ENCODE results near the gene PIH1D1. TPM values are rescaled to one million over a fixed set of nuclear protein-coding genes. Genes with fewer than 3 reads are reported as not detected.

The PIH1D1 gene
- total RNA-seq, 4 donors from 2014 or later: 79.6 to 144 (median 118) TPM

DNA sequence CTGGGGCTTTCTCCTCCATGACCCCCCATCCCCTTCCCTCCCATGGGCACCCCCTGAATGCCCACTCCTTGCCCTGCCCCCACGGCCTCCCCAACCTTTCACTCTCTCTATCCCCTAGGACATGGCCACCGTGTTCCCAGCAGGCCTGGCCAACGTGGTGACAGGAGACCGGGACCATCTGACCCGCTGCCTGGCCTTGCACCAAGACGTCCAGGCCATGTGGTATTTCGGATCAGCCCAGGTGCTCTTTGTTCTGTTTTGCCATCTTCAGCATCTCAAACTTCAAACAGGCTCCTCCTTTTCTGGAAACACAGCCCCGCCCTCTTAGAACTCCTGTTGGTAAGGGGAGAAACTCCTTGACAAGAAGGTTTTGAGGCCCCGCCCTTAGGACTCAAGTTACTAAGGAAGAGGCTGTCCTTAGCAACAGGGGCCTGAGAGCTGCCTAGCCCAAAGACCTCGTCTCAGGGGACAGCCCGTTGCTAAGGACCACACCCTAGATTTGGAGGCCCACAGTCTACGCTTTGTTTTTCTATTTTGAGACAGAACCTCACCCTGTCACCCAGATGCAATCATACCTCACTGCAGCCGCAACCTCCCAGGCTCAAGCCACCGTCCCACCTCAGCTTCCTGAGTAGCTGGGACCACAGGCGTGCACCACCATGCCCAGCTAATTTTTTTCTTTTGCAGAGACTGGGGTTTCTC is 17.3 kb upstream of the PIH1D1 start:
- TF ChIP-seq POLR2A (IDR thresholded peaks at IDR 0.05): no peak
- TF ChIP-seq, protein P1, sequence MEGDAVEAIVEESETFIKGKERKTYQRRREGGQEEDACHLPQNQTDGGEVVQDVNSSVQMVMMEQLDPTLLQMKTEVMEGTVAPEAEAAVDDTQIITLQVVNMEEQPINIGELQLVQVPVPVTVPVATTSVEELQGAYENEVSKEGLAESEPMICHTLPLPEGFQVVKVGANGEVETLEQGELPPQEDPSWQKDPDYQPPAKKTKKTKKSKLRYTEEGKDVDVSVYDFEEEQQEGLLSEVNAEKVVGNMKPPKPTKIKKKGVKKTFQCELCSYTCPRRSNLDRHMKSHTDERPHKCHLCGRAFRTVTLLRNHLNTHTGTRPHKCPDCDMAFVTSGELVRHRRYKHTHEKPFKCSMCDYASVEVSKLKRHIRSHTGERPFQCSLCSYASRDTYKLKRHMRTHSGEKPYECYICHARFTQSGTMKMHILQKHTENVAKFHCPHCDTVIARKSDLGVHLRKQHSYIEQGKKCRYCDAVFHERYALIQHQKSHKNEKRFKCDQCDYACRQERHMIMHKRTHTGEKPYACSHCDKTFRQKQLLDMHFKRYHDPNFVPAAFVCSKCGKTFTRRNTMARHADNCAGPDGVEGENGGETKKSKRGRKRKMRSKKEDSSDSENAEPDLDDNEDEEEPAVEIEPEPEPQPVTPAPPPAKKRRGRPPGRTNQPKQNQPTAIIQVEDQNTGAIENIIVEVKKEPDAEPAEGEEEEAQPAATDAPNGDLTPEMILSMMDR (IDR thresholded peaks at IDR 0.05): no peak
- intact Hi-C loops (cut with DNase I; ENCODE audit: low total_unique reads): no loop called here
- H3K4me3 ChIP-seq (ENCODE audit: low read depth, poor library complexity, severe bottlenecking): no peak overlapping the region
- peak; percentile 95 for DNase-seq (ENCODE audit: low spot score in 2 of 2)
- WGBS, 2 donors: 15 to 20% methylated on average over 15 of the region's 15 CpGs

DNA sequence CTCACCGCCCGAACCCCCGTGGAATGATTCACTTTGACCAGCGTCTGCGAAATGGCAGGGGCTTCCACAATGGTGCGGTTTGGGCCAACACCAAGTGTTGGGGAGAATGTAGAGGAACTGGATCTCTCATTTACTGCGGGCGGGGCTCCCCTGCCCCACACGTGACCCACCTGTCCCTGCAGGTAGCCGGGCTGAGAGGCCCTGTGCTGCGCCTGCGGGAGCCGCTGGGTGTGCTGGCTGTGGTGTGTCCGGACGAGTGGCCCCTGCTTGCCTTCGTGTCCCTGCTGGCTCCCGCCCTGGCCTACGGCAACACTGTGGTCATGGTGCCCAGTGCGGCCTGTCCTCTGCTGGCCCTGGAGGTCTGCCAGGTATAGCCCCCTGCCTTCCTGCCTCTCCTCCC is 16.6 kb upstream of the PIH1D1 start:
- H3K4me3 ChIP-seq (ENCODE audit: low read depth, poor library complexity, severe bottlenecking): no peak overlapping the region
- intact Hi-C loops (cut with DNase I; ENCODE audit: low total_unique reads): no loop called here
- WGBS, 2 donors: 35 to 73% methylated on average over 19 of the region's 19 CpGs
- TF ChIP-seq, protein P1 (IDR thresholded peaks at IDR 0.05): no peak
- no peak for TF ChIP-seq POLR2A (IDR thresholded peaks at IDR 0.05)
- peak in 1 of 2 donors; percentile 60 for DNase-seq (ENCODE audit: low spot score in 2 of 2)

DNA sequence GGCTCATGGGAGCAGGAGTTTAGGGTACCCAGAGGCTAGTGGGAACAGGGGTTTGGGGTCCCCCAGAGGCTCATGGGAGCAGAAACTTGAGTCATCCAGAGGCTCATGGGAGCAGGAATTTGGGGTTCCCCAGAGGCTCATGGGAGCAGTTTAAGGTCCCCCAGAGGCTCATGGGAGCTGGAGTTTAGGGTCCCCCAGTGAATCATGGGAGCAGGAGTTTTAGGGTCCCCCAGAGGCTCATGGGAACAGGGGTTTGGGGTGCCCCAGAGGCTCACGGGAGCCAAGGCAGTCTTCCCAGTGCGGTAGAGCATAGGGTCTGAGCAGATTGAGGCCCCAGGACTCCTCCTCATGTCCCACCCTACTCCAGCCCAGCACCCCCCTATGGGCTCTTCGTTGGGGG is 13.8 kb upstream of the PIH1D1 start:
- TF ChIP-seq POLR2A (IDR thresholded peaks at IDR 0.05): no peak
- TF ChIP-seq, protein P1 (IDR thresholded peaks at IDR 0.05): no peak
- WGBS, 2 donors: 91 to 97% methylated on average over 3 of the region's 3 CpGs
- no peak overlapping the region for H3K4me3 ChIP-seq (ENCODE audit: low read depth, poor library complexity, severe bottlenecking)
- DNase-seq (ENCODE audit: low spot score in 2 of 2): no peak
- intact Hi-C loops (cut with DNase I; ENCODE audit: low total_unique reads): no loop called here

DNA sequence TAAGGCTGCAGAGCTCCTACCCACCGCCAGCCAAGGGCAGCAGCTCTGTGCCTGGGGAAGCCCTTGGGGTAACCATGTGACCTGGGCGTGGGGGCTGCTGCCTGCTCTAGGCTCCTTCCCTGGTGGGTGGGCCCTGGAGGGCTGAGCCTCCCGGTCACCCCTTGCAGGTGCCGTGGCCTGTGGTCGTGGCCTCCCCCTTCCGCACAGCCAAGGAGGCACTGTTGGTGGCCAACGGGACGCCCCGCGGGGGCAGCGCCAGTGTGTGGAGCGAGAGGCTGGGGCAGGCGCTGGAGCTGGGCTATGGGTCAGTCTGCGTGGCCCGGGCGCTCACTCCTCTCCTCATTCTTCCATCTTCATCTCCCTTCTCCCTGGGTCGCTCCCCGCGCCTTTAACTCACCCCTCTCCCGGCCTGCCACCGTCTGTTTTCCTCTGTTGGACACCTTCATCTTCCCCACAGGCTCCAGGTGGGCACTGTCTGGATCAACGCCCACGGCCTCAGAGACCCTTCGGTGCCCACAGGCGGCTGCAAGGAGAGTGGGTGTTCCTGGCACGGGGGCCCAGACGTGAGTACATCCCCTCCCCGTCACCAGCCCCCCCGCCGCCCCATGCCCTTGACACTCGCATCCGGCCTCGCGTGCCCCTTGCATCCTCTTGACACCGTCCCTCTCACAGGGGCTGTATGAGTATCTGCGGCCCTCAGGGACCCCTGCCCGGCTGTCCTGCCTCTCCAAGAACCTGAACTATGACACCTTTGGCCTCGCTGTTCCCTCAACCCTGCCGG is 12.5 kb upstream of the PIH1D1 start:
- no peak overlapping the region for H3K4me3 ChIP-seq (ENCODE audit: low read depth, poor library complexity, severe bottlenecking)
- DNase-seq (ENCODE audit: low spot score in 2 of 2): no peak
- TF ChIP-seq, protein P1 (IDR thresholded peaks at IDR 0.05): no peak
- no peak for TF ChIP-seq POLR2A (IDR thresholded peaks at IDR 0.05)
- intact Hi-C loops (cut with DNase I; ENCODE audit: low total_unique reads): no loop called here
- WGBS, 2 donors: 93% methylated on average over 39 of the region's 39 CpGs

DNA sequence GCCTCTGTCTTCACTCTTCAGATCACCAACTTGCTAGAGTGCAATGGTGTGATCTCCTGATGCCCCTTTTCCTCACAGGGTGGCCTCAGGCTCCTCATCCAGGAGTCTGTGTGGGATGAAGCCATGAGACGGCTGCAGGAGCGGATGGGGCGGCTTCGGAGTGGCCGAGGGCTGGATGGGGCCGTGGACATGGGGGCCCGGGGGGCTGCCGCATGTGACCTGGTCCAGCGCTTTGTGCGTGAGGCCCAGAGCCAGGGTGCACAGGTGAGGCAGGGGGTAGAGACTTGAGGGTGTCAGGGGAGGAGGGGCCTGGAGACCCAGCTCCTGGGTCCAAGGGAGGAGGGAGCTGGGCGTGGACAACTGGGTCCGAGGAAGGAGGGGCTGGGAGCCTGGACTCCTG is 10.9 kb upstream of the PIH1D1 start:
- no peak for TF ChIP-seq POLR2A (IDR thresholded peaks at IDR 0.05)
- TF ChIP-seq, protein P1 (IDR thresholded peaks at IDR 0.05): no peak
- DNase-seq (ENCODE audit: low spot score in 2 of 2): no peak
- intact Hi-C loops (cut with DNase I; ENCODE audit: low total_unique reads): no loop called here
- WGBS, 2 donors: 90 to 93% methylated on average over 12 of the region's 12 CpGs
- H3K4me3 ChIP-seq (ENCODE audit: low read depth, poor library complexity, severe bottlenecking): no peak overlapping the region
